Chondrocyte (in vitro differentiated cells): ENCODE measurements around the gene PRSS33. TPM values are rescaled to one million over a fixed set of nuclear protein-coding genes. Genes with fewer than 3 reads are reported as not detected.

ENCODE experiments used
- DNase-seq: peaks from one replicate; pipeline ENCODE4 v3.0.0; 2021; ENCODE audit warnings: mixed read lengths, low spot score
- H3K27ac Mint-ChIP-seq: one replicate; pipeline ENCODE4 v1.8.0; 2021; ENCODE audit warnings: mild to moderate bottlenecking, moderate library complexity, mixed read lengths; ENCODE audit not compliant: unreplicated experiment
- H3K27me3 Mint-ChIP-seq: 2 replicates; pipeline ENCODE4 v1.8.0; 2021; ENCODE audit warnings: low read depth, mixed read lengths
- H3K36me3 Mint-ChIP-seq: 2 replicates; pipeline ENCODE4 v1.8.0; 2021; ENCODE audit warnings: low read depth, mixed read lengths
- H3K4me1 Mint-ChIP-seq: 2 replicates; pipeline ENCODE4 v1.8.0; 2021; ENCODE audit warnings: low read depth, mild to moderate bottlenecking, mixed read lengths
- H3K4me3 Mint-ChIP-seq: one replicate; pipeline ENCODE4 v1.8.0; 2021; ENCODE audit warnings: mild to moderate bottlenecking, moderate library complexity, mixed read lengths; ENCODE audit not compliant: unreplicated experiment
- H3K9me3 Mint-ChIP-seq: 2 replicates; pipeline ENCODE4 v1.8.0; 2021; ENCODE audit warnings: low read depth, mixed read lengths
- long read RNA-seq: library from polyadenylated mRNA; stranded (forward); transcript quantifications from one replicate; pipeline ENCODE4 v2.0.0, GENCODE V29; 2021
- total RNA-seq: library from RNA; stranded (reverse); gene quantifications from 3 replicates; pipeline ENCODE4 v1.2.1, GENCODE V29; 2021
- TF ChIP-seq, protein P1 (sequence below): fragments of 200-600 bp; sonication (generic); IDR thresholded peaks from 2 replicates; pipeline ENCODE4 v1.5.0; 2021; ENCODE audit warnings: antibody characterized with exemption, mild to moderate bottlenecking, moderate library complexity

Gene PRSS33, protein sequence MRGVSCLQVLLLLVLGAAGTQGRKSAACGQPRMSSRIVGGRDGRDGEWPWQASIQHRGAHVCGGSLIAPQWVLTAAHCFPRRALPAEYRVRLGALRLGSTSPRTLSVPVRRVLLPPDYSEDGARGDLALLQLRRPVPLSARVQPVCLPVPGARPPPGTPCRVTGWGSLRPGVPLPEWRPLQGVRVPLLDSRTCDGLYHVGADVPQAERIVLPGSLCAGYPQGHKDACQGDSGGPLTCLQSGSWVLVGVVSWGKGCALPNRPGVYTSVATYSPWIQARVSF
- not detected in 3 replicates for total RNA-seq
- long read RNA-seq = 0 reads

DNA sequence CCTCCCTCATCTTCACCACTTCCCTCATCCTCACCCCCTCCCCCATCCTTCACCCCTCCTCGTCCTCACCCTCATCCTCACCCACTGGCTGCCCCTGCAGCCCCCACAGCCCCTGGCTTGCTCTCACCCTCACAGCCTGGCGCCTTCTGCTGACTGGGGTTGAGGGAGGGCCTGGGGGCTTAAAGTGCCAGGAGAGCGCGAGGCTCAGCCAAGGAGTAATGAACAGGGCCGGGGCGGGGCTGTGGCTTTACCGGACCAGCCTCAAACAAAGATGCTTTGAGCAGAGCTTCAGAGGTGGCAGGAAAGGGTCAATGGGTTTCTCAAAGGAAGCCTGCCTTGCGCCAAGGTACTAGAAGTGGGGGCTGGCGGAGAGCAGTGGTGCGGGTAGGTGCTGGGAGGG is at the start of gene PRSS33:
PRSS33 (minus strand) TSS at position 155 of the 400 bp plus-strand sequence. CDS start 1,013 bp downstream, outside the sequence.
- H3K9me3 Mint-ChIP-seq = no peaks in the 10 kb centered on the region
- TF ChIP-seq, protein P1, sequence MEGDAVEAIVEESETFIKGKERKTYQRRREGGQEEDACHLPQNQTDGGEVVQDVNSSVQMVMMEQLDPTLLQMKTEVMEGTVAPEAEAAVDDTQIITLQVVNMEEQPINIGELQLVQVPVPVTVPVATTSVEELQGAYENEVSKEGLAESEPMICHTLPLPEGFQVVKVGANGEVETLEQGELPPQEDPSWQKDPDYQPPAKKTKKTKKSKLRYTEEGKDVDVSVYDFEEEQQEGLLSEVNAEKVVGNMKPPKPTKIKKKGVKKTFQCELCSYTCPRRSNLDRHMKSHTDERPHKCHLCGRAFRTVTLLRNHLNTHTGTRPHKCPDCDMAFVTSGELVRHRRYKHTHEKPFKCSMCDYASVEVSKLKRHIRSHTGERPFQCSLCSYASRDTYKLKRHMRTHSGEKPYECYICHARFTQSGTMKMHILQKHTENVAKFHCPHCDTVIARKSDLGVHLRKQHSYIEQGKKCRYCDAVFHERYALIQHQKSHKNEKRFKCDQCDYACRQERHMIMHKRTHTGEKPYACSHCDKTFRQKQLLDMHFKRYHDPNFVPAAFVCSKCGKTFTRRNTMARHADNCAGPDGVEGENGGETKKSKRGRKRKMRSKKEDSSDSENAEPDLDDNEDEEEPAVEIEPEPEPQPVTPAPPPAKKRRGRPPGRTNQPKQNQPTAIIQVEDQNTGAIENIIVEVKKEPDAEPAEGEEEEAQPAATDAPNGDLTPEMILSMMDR = no peak
- H3K36me3 Mint-ChIP-seq = no peaks in the 10 kb centered on the region
- peak; percentile 49 for DNase-seq
- no peak within 1 kb of the TSS for H3K4me3 Mint-ChIP-seq
- H3K4me1 Mint-ChIP-seq = no peaks in the 10 kb centered on the region
- no peak within 1 kb of the TSS for H3K27ac Mint-ChIP-seq
- H3K27me3 Mint-ChIP-seq = peaks cover 28% of the 10 kb centered on the region

DNA sequence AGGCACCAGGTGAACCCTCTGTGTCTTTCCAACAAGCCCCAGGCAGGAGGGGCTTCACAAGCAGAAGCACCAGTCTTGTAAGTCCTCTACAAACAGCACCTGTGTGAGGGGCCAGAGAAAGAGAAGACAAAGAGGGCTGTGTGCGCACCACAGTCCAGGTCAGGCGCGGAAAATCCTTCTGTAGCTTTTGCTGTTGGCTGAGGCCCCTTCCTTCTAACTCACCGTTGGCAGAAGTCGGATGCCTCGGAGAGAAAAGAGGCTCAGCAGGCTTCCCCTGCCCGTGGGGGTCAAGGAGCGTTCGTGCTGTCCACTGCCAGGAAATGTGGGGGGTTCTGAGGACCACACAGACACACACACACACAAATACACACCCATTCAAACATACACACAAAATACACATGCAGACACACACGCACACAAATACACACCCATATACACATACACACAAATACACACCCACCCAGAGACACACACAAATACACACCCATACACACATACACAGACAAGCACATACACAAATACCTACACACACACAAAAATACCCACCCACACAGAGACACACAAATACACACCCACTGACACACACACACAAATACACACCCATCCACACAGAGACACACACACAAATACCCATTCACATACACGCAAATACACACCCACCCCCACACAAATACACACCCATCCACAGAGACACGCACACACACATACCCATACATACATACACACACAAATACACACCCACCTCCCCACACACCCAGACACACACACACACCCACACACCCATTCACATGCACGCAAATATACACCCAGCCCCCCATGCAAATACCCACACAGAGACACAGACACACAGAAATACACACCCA is 49.5 kb upstream of the PRSS33 start:
- TF ChIP-seq, protein P1 = no peak
- DNase-seq = peak; percentile 53
- Mint-ChIP-seq H3K4me1 (peaks cover 28% of the 10 kb centered on the region), H3K36me3 (no peaks in the 10 kb centered on the region), H3K27ac (peak overlapping the region; percentile 94), H3K27me3 (peaks cover 4% of the 10 kb centered on the region), H3K9me3 (no peaks in the 10 kb centered on the region), H3K4me3 (no peak overlapping the region)

DNA sequence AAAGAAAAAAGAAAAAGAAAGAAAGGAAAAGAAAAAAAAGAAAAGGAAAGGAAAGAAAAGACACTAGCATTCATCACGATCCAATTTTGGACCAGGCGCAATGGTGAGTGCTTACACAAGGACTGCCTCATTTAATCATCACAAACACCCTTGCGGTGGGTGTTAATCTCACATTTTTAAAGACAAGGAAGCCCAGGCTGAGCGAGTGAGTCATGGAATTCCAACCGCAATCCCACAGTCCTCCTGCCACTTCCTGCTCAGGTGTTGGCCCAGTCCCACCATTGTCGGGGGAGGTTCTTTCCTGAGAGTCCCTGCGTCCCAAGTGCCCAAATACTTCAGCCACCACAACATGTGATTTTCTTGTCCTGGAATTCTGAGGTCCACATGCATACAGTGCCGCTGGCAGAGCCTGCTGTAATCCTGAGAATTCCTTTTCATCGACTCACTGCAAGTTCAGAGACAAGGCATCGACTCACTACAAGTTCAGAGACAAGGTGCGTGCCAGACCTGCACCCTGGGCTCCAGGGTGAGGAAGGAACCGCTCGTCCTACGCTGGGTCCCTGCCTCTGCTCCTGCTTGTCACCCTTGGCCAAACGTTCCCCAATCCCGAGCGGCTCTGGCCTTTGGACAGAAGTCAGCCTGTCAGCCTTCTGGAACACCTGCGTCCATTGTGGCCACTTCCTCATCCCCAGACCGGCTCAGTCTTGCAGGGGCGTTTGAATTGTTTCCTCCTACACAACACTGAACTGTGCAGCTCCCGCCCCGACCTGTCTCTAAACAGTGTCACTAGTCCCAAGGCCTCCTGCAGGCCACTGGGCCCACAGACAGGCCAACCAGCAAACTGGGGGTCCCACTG is 48.5 kb upstream of the PRSS33 start:
- H3K27me3 Mint-ChIP-seq = peaks cover 7% of the 10 kb centered on the region
- peak overlapping the region; percentile 94 for H3K27ac Mint-ChIP-seq
- TF ChIP-seq, protein P1 = peak; percentile 33
- H3K4me1 Mint-ChIP-seq = peaks cover 28% of the 10 kb centered on the region
- no peak overlapping the region for H3K4me3 Mint-ChIP-seq
- no peaks in the 10 kb centered on the region for H3K36me3 Mint-ChIP-seq
- no peaks in the 10 kb centered on the region for H3K9me3 Mint-ChIP-seq
- DNase-seq = peak; percentile 86

DNA sequence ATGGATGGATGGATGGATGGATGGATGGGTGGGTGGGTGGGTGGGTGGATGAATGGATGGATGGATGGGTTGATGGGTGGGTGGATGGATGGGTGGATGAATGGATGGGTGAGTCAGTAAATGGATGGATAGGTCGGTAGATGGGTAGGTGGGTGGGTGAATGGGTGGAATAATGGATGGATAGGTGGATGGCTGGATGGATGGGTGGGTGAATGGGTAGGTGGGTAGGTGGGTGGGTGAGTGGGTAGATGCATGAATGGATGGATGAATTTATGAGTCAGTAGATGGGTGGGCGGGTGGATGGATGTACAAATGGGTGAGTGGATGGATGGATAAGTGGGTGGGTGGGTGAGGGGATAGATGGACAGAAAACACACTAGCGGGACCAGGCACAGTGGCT is 47.6 kb upstream of the PRSS33 start:
- no peak for DNase-seq
- Mint-ChIP-seq H3K4me1 (peaks cover 28% of the 10 kb centered on the region), H3K4me3 (no peak overlapping the region), H3K27ac (peak overlapping the region; percentile 94), H3K9me3 (no peaks in the 10 kb centered on the region), H3K27me3 (peaks cover 9% of the 10 kb centered on the region), H3K36me3 (no peaks in the 10 kb centered on the region)
- TF ChIP-seq, protein P1 = no peak

DNA sequence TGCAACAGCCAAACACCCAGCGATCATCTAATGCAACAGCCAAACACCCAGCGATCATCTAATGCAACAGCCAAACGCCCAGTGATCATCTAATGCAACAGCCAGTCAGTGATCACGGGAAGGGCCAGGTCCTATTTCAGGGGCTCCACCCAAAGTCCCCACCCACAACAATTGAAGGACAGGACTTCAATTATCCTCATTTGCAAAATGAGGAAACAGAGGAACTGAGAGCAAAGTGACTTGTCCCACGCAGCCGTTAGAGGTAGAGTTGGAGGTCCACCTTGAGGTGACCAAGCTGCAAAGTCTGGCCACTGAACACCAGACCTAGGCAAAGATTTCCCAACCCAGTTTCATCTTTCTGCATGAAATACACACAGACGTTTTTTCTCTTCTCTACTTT is 46.4 kb upstream of the PRSS33 start:
- peaks cover 11% of the 10 kb centered on the region for H3K27me3 Mint-ChIP-seq
- no peak overlapping the region for H3K27ac Mint-ChIP-seq
- no peaks in the 10 kb centered on the region for H3K36me3 Mint-ChIP-seq
- peaks cover 28% of the 10 kb centered on the region for H3K4me1 Mint-ChIP-seq
- H3K9me3 Mint-ChIP-seq = no peaks in the 10 kb centered on the region
- TF ChIP-seq, protein P1 = no peak
- DNase-seq = no peak
- H3K4me3 Mint-ChIP-seq = no peak overlapping the region
